Thyroid gland (tissue), 4 donors: Measurements from ENCODE around the gene CHST2.

Source experiments
- POLR2A ChIP-seq, 2 donors: fragments of 450-650 bp; IDR thresholded peaks; one replicate each; pipeline ENCODE4 v1.6.1; 2017; ENCODE audit warnings: antibody characterized with exemption in 2 of 2, mild to moderate bottlenecking in 2 of 2, moderate library complexity in 1 of 2
- TF ChIP-seq, protein P1 (sequence below), 6 experiments: fragments of 200-600 bp in 3 of 6; fragments of 450-650 bp in 3 of 6; sonication (generic) in 3 of 6; IDR thresholded peaks; one replicate each; pipeline ENCODE4 v1.5.1; 2016 to 2019; ENCODE audit warnings: antibody characterized with exemption in 6 of 6, mild to moderate bottlenecking in 2 of 6, inconsistent platforms in 1 of 6, moderate library complexity in 1 of 6

GRCh38 chr3:143160437-143160836, 40.9 kb downstream of the CHST2 start:
- TF ChIP-seq, protein P1, sequence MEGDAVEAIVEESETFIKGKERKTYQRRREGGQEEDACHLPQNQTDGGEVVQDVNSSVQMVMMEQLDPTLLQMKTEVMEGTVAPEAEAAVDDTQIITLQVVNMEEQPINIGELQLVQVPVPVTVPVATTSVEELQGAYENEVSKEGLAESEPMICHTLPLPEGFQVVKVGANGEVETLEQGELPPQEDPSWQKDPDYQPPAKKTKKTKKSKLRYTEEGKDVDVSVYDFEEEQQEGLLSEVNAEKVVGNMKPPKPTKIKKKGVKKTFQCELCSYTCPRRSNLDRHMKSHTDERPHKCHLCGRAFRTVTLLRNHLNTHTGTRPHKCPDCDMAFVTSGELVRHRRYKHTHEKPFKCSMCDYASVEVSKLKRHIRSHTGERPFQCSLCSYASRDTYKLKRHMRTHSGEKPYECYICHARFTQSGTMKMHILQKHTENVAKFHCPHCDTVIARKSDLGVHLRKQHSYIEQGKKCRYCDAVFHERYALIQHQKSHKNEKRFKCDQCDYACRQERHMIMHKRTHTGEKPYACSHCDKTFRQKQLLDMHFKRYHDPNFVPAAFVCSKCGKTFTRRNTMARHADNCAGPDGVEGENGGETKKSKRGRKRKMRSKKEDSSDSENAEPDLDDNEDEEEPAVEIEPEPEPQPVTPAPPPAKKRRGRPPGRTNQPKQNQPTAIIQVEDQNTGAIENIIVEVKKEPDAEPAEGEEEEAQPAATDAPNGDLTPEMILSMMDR (IDR thresholded peaks at IDR 0.05), result no peak
- TF ChIP-seq POLR2A (IDR thresholded peaks at IDR 0.05), result no peak
